Superior temporal gyrus (tissue), 1 donor: ENCODE results near the gene DNAJC12.
"Not testable (repeated sequence)": the region's sequence is repeated elsewhere in the genome, so short reads cannot be mapped to it uniquely, and the experiment has no call there.

Experiments used
- DNase-seq: peaks from one replicate; pipeline ENCODE4 v3.0.0-alpha.2; 2016; ENCODE audit errors: extremely low spot score

DNAJC12 gene

GRCh38 chr10:67839951-67840350, 2.0 kb upstream of the DNAJC12 start:
- no peak for DNase-seq

GRCh38 chr10:67839511-67839910, 1.5 kb upstream of the DNAJC12 start:
- not testable (repeated sequence) for DNase-seq

- no peak for DNase-seq
These were observed 1.0 kb downstream of the DNAJC12 start for GRCh38 chr10:67836972-67837371.

- DNase-seq, result no peak
These were observed 1.5 kb downstream of the DNAJC12 start for GRCh38 chr10:67836488-67836887.

GRCh38 chr10:67835541-67836394, 2.2 kb downstream of the DNAJC12 start:
- not testable (repeated sequence) for DNase-seq

GRCh38 chr10:67834375-67834774, 3.6 kb downstream of the DNAJC12 start:
- no peak for DNase-seq

GRCh38 chr10:67827811-67828210, 10.2 kb downstream of the DNAJC12 start:
- DNase-seq, result no peak

- DNase-seq, result no peak
These were observed 18.2 kb downstream of the DNAJC12 start for GRCh38 chr10:67819768-67820204.

- no peak for DNase-seq
These were observed 19.7 kb downstream of the DNAJC12 start for GRCh38 chr10:67818323-67818722.

GRCh38 chr10:67816719-67817118, 21.3 kb downstream of the DNAJC12 start:
- no peak for DNase-seq

GRCh38 chr10:67815571-67816059, 22.4 kb downstream of the DNAJC12 start:
- DNase-seq, result no peak

- no peak for DNase-seq
These were observed 26.0 kb downstream of the DNAJC12 start for GRCh38 chr10:67812007-67812406.

- no peak for DNase-seq
These were observed 28.9 kb downstream of the DNAJC12 start for GRCh38 chr10:67809107-67809506.

GRCh38 chr10:67808704-67809103, 29.3 kb downstream of the DNAJC12 start:
- no peak for DNase-seq

GRCh38 chr10:67807855-67808456, 30.0 kb downstream of the DNAJC12 start:
- DNase-seq, result no peak

- no peak for DNase-seq
These were observed 33.7 kb downstream of the DNAJC12 start for GRCh38 chr10:67804395-67804678.

- DNase-seq, result no peak
These were observed 34.2 kb downstream of the DNAJC12 start for GRCh38 chr10:67803588-67804394.

GRCh38 chr10:67802767-67803538, 35.0 kb downstream of the DNAJC12 start:
- DNase-seq, result no peak

GRCh38 chr10:67801118-67801517, 36.9 kb downstream of the DNAJC12 start:
- no peak for DNase-seq

GRCh38 chr10:67794909-67795460, 43.0 kb downstream of the DNAJC12 start:
- DNase-seq, result no peak

GRCh38 chr10:67794256-67794655, 43.7 kb downstream of the DNAJC12 start:
- DNase-seq, result no peak
